ENCODE measurements around the gene HNRNPLL. TPM values are rescaled to one million over a fixed set of nuclear protein-coding genes. Genes with fewer than 3 reads are reported as not detected.

The HNRNPLL gene
- total RNA-seq, 1 experiment from 2014 or later = 41.3 TPM

DNA sequence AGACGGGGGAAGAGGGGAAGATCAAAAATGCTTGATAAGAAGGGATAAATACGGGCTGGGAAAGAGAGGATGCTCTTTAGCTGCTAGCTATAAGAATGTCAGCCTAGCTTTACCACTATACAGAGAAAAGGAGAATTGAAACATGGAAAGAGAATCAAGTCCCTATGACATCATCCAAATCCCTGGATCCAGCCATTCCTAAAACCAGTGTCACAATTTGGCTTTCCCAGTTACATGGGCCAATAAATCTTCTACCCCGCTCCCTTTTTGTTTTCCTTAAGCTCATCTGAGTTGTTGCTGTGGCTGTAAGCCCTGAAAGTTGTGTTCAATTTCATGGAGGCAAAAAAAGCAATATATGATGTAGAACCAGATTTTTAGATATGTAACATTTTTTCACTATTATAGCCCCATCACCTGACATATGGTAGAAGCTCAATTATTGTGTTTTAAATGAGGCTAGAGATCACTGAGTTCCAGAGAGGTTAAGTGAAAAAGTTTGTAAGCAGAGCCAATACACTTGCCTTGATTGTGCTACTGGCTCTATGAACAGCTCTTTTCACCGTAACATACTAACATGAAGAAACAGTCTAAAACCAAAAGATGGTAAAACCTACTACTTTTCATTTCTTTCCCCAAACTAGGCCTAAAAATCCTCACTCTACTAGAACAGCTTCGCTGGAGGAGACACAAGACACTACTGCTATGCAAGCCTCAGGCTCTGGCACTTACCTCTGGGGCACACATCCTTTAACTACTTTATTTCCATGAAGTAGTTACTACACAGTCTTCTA, 4.3 kb downstream of the HNRNPLL start:
- no peak for DNase-seq (ENCODE audit: extremely low read depth, low read depth)

DNA sequence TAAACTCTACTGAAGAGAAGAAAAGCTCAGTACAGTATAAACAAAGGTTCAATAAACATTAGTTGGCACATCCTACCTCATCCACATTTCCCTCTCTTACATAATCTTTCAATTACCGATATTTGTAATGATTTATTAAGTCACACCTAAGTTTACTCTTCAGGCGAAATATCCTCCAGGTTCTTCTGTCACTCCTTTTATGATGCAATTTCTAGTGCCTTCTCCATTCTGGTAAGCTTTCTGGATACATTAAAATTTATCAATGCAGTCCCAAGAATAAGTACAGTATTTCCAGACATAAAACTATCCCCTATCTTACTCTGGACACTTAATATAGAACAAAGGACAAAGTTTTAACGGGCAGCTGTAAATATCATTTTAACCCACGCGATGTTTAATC, 5.6 kb downstream of the HNRNPLL start:
- DNase-seq (ENCODE audit: extremely low read depth, low read depth) = no peak

DNA sequence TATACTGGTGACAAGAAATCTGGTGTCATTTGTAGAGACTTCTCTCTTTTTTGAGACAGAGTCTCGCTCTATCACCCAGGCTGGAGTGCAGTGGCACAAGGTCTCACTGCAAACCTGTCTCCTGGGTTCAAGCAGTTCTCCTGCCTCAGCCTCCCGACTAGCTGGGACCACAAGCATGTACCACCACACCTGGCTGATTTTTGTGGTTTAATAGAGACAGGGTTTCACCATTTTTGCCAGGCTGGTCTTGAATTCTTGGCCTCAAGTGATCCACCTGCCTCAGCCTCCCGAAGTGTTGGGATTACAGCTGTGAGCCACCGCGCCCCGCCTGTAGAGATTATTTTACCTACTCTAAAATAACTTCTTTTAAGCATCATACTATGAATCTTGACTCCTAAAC, 6.5 kb downstream of the HNRNPLL start:
- no peak for DNase-seq (ENCODE audit: extremely low read depth, low read depth)

DNA sequence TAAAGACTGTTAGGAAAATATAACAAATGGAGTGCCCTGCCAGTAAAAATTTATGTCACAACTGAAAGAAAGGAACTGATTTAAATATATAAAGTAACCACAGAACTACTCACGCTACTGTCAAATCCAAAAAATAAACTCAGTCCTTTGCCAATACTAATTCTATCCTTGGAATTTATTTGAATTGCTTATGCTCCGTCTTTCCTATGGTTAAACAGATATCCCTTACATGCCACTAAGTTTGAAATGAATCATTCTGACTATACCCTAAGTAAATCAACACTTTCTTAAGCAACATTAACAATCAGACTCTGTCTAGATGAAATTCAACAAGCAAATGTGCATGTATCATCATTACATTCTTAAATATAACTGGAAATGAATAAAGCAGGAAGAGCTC, 9.8 kb downstream of the HNRNPLL start:
- peak; percentile 54 for DNase-seq (ENCODE audit: extremely low read depth, low read depth)

DNA sequence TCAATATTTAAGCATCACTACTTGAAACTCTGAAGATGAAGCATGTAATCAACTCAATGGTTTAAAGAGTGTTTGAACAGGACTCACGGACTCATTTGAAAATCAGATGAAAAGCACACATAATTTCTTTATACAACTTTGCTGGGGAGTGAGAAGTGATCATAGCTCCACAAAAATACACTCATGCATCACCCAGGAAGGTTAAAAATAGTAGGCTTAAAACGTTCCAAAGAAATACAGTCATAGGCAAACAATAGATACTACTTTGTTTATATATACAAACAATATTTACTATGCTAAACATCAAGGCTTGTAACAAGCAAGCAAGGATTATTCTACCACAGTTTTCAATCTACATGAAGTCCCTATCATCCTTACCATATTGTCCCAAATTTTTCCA, 11.6 kb downstream of the HNRNPLL start:
- no peak for DNase-seq (ENCODE audit: extremely low read depth, low read depth)

DNA sequence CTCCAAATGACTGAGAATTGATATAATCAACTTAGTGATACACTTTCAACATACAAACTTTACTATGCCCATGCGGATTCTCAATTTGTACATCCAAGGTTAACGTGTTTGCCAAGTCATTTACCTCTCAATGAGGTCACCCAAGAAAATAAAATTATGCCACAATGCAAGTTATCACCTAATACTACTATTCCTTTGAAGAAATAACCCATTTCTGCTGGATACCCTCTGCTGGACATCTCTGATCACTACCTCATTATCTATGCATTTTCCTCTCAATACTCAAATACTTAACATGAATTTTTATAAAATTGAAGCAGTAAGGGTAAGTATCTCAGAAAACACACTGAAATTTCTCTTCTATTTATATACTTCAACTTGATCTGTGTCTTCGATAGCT, 12.7 kb downstream of the HNRNPLL start:
- no peak for DNase-seq (ENCODE audit: extremely low read depth, low read depth)

DNA sequence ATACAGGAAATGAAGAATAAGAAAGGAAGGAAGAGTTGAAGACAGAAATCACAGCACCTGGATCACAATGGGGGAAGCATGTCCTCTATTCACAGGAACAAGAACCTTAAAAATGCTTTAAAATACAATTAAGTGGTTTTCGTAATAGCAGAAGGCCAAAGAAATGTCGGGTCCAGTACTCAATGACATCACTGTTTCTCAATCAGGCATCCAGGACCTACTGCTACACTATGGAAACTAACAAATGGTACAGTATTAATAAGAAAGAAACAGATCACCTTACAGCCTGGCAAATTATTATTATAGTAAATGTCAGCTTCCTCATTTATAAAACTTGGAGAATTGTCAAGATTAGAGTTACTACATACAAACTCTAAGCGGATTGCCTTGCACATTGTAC, 15.8 kb downstream of the HNRNPLL start:
- DNase-seq (ENCODE audit: extremely low read depth, low read depth) = no peak

DNA sequence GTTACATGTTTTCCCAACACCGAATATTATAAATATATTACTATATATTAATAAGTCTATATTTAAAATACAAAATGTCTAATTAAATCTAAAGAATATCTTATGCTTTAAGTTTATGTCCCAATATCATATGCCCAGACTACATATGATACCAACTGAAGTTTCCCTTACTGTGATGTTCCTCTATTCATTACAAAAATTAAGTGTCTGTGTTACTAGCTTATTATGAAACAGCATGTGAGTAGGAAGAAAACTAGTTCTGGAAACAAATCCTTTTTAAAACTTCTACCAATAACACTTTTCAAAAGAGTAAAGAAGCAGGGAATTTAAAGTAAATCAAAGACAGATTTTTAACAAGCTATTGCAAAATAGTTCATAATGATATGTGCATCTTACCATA, 17.8 kb downstream of the HNRNPLL start:
- DNase-seq (ENCODE audit: extremely low read depth, low read depth) = no peak

DNA sequence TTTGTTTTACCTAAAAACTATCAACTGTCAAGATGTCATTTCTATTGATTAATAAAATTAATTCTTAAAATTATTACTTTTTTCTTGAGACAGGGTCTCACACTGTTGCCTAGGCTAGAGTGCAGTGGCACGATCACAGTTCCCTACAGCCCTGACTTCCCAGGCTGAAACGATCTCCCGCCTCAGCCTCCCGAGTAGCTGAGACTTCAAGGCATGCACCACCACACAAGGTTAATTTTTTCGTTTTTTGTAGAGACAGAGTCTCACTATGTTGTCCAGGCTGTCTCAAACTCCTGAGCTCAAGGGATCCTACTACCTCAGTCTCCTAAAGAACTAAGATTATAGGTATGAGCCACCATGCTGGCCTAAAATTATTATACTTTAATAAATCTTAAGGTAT, 18.7 kb downstream of the HNRNPLL start:
- no peak for DNase-seq (ENCODE audit: extremely low read depth, low read depth)

DNA sequence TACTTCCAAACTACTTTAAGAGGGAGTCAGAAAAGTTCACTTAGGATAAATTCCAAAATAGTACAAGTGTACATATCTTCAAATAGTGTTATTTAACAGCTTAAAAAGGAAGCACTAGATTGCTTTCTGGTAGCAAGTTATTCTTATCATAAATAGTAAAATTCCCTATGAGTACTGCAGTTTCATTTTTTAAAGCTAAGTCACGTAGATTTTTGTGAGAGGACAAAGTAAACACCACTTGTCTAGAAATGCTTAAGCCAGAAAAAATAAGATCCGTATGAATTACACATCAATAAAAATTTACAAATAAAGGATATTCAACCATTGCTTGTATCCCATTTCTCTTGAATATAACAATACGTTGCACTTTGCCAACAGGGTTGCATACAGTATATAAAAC, 19.2 kb downstream of the HNRNPLL start:
- DNase-seq (ENCODE audit: extremely low read depth, low read depth) = no peak

DNA sequence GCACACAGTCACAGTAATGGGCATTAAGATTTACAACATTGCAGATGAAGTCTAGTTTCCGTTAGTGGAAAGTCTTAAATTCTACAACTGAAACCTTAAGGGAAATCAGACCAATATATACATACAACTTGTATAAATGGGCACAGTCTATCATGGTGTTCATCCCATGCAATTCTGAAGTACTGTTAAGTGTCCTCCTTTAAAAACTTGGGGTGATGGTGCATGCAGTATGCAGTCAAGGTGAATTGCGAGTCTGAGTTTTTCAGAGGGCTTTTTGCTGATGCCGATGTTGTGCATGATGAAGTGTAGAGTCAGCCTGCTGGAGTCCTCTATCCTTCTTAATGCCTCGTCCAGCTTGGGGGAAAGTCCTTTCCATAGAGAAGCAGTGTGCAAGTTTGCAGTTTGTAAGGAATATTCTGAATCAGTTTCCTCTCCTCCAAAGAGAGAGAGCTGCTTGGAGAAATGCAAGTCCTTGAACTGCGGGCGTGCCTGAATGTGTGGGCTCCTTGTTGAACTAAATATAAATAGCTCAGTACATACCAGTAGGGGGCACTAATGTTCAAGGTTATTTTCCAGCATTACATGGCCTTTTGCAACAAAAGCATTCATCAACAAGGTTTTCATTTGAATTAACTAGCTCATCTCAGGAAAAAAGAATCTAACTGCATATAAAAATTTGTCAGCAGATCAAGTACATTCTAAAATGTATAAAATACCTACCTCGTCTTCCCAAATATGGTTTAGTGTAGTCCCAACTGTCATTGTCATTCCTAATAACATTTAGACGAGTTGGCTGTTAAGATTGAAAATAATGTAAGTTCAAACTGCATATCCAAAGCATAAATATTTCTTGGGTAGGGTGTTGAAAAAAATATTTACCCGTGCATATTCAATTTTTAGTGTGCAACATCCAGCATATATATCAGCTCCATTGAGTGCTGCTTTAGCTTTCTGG, 21.3 kb downstream of the HNRNPLL start:
- DNase-seq (ENCODE audit: extremely low read depth, low read depth) = peak; percentile 78

DNA sequence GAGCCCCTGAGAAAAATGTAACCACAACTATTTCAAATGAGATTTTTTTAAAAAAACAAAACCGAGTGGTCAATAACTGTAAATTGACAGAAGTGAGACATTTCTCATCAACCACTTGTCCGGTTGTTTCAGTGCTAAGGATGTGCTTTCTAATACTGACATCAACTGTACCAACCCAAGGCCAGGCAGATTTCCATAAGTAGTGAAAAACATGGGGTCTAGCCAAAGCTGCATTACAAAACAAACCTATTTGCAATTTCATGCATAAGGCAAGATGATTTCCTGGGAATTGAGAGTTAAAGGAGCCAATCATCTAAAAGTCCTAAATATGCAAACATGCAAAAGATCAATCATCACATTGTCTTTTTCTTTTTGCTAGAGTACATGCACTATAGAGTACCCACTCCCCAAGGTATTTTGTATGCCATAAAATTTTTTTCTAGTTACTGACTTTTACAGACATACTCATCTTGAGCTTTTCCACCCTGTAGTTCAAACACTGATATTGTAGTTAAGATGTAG, 22.6 kb downstream of the HNRNPLL start:
- no peak for DNase-seq (ENCODE audit: extremely low read depth, low read depth)

DNA sequence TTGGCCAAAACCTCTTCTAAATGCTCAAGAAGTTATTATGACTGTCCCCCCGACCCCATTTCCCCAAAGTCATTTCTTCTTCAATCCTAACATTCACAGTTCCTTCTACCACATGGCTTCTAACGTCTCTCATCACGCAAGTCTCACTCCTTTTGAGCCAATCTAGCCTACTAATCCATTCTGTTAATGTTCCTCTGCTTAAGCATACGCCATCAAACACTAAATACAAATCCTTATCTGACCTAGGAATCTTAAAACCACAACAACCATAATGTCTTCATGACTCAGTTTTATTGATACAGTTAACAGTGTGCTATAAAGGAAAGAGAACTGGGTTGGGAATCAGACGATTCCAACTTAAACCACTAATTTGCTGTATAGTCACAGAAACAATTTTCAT, 23.9 kb downstream of the HNRNPLL start:
- no peak for DNase-seq (ENCODE audit: extremely low read depth, low read depth)

DNA sequence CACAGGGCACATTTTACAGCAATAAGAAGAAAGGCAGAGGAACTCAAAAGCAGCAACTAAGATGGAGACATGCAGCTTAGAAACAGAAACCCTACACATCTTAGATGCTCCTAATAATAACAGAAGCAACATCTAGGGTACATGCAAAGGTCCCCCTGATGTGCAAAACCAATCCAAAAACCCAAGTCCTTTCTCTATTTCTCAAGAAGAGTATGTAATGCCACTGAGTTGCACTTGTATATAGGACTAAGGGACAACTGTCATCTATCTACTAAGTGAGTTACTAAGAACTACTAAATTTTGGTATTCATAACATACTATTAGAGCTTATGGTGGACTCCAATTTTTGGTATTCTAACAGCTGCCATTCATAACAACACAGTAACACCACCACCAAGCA, 28.4 kb downstream of the HNRNPLL start:
- DNase-seq (ENCODE audit: extremely low read depth, low read depth) = no peak

DNA sequence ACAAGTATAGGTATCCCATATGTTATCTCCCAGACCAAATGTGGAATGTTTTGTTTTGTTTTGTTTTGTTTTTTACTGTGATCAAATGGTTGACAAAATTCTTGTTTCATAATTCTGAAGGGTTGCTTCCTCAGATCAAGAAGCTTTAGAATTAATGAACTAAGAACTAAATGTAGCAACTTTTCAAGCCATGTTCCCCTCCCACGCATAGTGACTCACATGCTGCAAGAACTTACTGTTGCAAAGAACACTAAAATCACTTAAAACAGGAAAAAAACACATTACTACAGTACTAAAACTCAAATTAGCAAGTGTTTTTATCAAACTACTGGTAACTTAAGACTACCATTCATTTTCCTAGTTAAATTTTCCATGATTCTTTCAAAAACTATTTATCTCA, 30.6 kb downstream of the HNRNPLL start:
- no peak for DNase-seq (ENCODE audit: extremely low read depth, low read depth)

DNA sequence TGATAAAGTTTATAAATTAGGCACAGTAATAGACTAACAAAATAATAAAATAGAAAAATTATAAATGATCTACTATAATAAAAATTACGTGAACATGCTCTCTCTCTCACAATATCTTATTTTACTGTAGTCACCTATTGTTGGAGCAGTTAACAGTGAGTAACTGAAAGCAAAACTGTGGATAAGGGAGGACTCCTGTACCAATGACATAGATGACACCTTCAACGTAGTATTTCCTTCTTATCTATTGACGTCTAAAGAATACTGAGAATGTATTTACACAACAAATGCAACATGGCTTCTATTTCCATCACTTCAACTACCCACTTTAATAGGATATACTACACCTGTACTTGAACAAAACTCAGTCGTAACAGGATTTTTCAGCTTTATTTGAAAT, 31.5 kb downstream of the HNRNPLL start:
- DNase-seq (ENCODE audit: extremely low read depth, low read depth) = no peak

DNA sequence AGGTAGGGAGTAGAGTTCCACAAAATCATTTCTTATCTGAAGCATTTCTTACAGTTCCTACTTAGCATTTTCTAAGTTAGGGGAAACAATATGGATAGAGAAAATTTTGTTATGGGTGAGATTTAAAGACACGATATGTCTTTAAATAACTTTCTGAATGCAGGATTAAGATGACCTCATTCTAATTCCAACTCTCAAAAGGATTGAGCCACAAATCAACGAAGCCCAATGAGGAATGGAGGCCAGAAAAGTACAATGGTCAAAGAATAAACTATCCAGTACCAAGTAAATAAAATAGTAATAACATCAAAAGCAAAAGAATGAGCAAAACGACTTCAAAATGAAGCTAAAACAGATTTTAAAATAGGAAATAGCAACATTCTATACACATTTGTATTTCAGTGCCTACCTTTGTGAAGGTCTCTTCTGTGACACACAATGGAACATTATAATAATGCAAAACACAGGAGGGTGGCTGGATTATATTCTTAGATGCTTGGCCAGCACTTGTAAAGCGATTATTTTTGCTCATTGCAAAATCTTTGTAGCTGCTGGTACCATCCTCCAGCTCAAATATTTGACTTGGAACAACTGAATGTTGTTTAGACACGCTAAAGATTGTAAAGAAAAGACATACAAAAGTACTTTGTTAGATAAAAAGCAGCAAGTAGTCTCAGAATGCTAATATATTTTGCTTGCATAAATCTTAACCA, 33.8 kb downstream of the HNRNPLL start:
- no peak for DNase-seq (ENCODE audit: extremely low read depth, low read depth)

DNA sequence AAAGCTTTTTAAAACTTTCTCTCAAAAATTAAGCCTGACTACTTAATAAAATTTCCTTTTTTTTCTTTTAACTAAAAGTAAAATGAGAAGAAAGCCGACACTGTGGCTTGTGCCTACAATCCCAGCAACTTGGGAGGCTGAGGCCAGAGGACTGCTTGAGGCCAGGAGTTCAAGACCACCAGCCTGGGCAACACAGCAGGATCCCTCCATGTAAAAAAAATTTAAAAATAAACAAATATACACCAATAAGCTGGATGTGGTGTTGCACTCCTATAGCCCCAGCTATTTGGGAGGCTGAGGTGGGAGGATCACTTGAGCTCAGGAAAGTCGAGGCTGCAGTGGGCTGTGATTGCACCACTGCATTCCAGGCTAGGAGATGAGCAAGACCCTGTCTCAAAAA, 37.4 kb downstream of the HNRNPLL start:
- DNase-seq (ENCODE audit: extremely low read depth, low read depth) = no peak

DNA sequence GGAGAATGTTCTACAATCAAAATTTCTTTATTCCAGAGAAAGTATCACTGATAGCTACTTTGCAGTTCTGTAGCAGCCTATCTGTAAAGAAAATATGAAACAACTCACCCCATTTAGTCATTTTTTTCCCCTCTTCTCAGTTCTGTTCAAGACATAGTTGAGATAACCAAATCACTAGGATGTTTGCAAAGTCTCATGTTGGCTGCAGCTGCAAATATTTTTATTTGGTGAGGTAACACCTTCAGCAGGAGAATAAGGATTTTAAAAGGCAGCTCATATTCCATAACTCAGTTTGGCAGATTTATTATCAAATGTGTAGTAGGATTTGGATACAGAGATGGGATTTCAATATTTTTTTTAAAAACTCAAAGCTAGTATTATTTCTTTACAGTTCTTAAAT, 41.0 kb downstream of the HNRNPLL start:
- DNase-seq (ENCODE audit: extremely low read depth, low read depth) = no peak

DNA sequence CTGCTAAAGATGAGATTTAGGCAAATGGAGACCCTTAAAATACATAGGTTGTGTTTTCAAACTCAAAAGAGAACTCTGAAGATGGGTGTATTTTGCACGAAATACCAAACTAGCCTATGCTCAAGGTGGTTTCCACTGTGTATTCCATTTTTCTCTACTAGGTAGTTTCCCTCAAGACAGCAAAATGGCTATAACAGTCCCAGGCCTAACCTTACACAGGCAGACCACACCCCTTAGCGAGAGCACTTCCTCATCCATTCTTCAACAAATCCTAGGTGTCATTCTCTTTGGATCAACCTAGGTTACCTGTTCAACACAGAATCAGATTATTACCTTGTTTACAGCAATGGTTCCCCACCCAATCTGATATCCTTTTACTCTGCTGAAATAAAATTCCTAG, 42.6 kb downstream of the HNRNPLL start:
- no peak for DNase-seq (ENCODE audit: extremely low read depth, low read depth)

DNA sequence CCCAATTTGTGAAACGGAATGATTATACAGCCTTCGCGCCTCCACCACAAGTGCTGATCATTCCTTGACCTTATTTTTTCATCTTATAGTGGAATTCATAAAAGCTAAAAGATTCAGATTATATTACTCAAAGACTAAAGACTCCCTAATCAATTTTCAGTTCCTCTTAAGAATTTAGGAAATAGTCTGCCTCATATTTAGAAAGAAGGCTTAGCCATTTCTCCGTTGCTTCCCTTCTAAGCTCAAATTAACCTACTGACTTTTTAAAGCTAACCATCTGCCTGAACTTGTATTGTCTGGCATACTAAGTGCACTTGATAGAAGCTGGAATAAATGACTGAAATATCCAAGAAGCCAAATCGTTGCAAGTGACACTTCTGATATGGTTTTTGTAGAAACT, 44.7 kb downstream of the HNRNPLL start:
- DNase-seq (ENCODE audit: extremely low read depth, low read depth) = no peak
